ENCODE measurements around the gene MRPS23.

- TF ChIP-seq CTCF (IDR thresholded peaks at IDR 0.05 in 4 of 5, conservative IDR thresholded peaks at IDR 0.05 in 1 of 5): no peak
- TF ChIP-seq POLR2A (IDR thresholded peaks at IDR 0.05): no peak
These were observed 5.7 kb upstream of the MRPS23 start for GRCh38 chr17:57855391-57856035.
